ENCODE results near the gene ABI3BP. TPM values are rescaled to one million over a fixed set of nuclear protein-coding genes. Genes with fewer than 3 reads are reported as not detected.

ABI3BP gene
- total RNA-seq, 2 donors from 2014 or later = 46.8 to 185 TPM

- DNase-seq (ENCODE audit: low spot score) = no peak
- Histone ChIP-seq H3K4me1 (ENCODE audit: control insufficient read depth in 1 of 2, low read depth in 2 of 2) (peaks cover 0 to 10% of the 10 kb centered on the region in 2 donors), H3K36me3 (peaks cover 5% of the 10 kb centered on the region), H3K27ac (no peak overlapping the region), H3K4me3 (no peak overlapping the region), H3K27me3 (replicated peaks; ENCODE audit: insufficient read depth) (no peaks in the 10 kb centered on the region), H3K9me3 (no peaks in the 10 kb centered on the region)
- no peak for TF ChIP-seq CTCF (IDR thresholded peaks at IDR 0.05)
- no peak for ATAC-seq (ENCODE audit: insufficient number of reproducible peaks, low FRiP score, low read depth)
Measured at GRCh38 chr3:100775669-100776068, 217.6 kb downstream of the ABI3BP start.

- peaks cover 5% of the 10 kb centered on the region for H3K36me3 ChIP-seq
- H3K4me1 ChIP-seq (ENCODE audit: control insufficient read depth in 1 of 2, low read depth in 2 of 2) = peaks cover 0 to 8% of the 10 kb centered on the region in 2 donors
- no peak overlapping the region for H3K4me3 ChIP-seq
- DNase-seq (ENCODE audit: low spot score) (no peak), ATAC-seq (ENCODE audit: insufficient number of reproducible peaks, low FRiP score, low read depth) (no peak)
- H3K27ac ChIP-seq = no peak overlapping the region
- no peaks in the 10 kb centered on the region for H3K9me3 ChIP-seq
- no peaks in the 10 kb centered on the region for H3K27me3 ChIP-seq (replicated peaks; ENCODE audit: insufficient read depth)
- no peak for TF ChIP-seq CTCF (IDR thresholded peaks at IDR 0.05)
Measured at GRCh38 chr3:100775226-100775625, 218.0 kb downstream of the ABI3BP start.

GRCh38 chr3:100769693-100770092 is 223.5 kb downstream of the ABI3BP start:
- H3K27ac ChIP-seq = no peak overlapping the region
- no peaks in the 10 kb centered on the region for H3K9me3 ChIP-seq
- no peaks in the 10 kb centered on the region for H3K4me1 ChIP-seq (ENCODE audit: control insufficient read depth in 1 of 2, low read depth in 2 of 2)
- no peak overlapping the region for H3K4me3 ChIP-seq
- DNase-seq (ENCODE audit: low spot score) (no peak), ATAC-seq (ENCODE audit: insufficient number of reproducible peaks, low FRiP score, low read depth) (no peak)
- no peaks in the 10 kb centered on the region for H3K27me3 ChIP-seq (replicated peaks; ENCODE audit: insufficient read depth)
- H3K36me3 ChIP-seq = no peaks in the 10 kb centered on the region
- no peak for TF ChIP-seq CTCF (IDR thresholded peaks at IDR 0.05)

GRCh38 chr3:100766069-100766468 is 227.2 kb downstream of the ABI3BP start:
- DNase-seq (ENCODE audit: low spot score) (no peak), ATAC-seq (ENCODE audit: insufficient number of reproducible peaks, low FRiP score, low read depth) (no peak)
- Histone ChIP-seq H3K27me3 (replicated peaks; ENCODE audit: insufficient read depth) (no peaks in the 10 kb centered on the region), H3K4me3 (no peak overlapping the region), H3K4me1 (ENCODE audit: control insufficient read depth in 1 of 2, low read depth in 2 of 2) (no peaks in the 10 kb centered on the region), H3K27ac (no peak overlapping the region), H3K36me3 (no peaks in the 10 kb centered on the region), H3K9me3 (no peaks in the 10 kb centered on the region)
- TF ChIP-seq CTCF (IDR thresholded peaks at IDR 0.05) = no peak

- H3K27me3 ChIP-seq (replicated peaks; ENCODE audit: insufficient read depth) = no peaks in the 10 kb centered on the region
- no peak for TF ChIP-seq CTCF (IDR thresholded peaks at IDR 0.05)
- no peak for DNase-seq (ENCODE audit: low spot score)
- no peaks in the 10 kb centered on the region for H3K9me3 ChIP-seq
- H3K4me1 ChIP-seq (ENCODE audit: control insufficient read depth in 1 of 2, low read depth in 2 of 2) = peaks cover 0 to 1% of the 10 kb centered on the region in 2 donors
- no peak overlapping the region for H3K4me3 ChIP-seq
- no peak overlapping the region for H3K27ac ChIP-seq
- H3K36me3 ChIP-seq = no peaks in the 10 kb centered on the region
- no peak for ATAC-seq (ENCODE audit: insufficient number of reproducible peaks, low FRiP score, low read depth)
Measured at GRCh38 chr3:100765437-100765975, 227.7 kb downstream of the ABI3BP start.
